ENCODE data around the gene C9orf85.
"Not testable (repeated sequence)": the region's sequence is repeated elsewhere in the genome, so short reads cannot be mapped to it uniquely, and the experiment has no call there.

C9orf85 gene

GRCh38 chr9:72006501-72006900, 95.1 kb downstream of the C9orf85 start:
- no peak for DNase-seq (ENCODE audit: low read depth in 3 of 3)

GRCh38 chr9:72007726-72008125, 96.3 kb downstream of the C9orf85 start:
- DNase-seq (ENCODE audit: low read depth in 3 of 3) = not testable (repeated sequence)

DNA sequence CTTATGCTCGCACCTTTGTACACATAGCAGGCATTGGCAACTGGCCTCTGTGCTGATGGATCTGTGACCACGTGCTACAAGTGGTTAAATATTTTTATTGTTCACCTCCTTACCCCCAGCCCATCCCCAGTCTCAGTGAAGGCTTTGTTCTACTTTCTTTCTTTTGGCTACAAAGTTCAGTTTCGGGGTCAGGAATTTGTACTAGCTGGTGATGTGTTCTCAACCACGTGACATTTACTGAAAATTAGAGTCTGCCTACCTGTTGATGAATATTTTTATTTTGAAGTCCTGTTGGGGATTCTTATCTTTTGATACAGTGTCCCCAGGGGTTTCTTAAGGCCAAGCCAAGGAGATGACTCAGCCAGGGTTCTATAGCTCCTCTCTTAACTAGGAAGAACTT, 101.2 kb downstream of the C9orf85 start:
- DNase-seq (ENCODE audit: low read depth in 3 of 3) = no peak

DNA sequence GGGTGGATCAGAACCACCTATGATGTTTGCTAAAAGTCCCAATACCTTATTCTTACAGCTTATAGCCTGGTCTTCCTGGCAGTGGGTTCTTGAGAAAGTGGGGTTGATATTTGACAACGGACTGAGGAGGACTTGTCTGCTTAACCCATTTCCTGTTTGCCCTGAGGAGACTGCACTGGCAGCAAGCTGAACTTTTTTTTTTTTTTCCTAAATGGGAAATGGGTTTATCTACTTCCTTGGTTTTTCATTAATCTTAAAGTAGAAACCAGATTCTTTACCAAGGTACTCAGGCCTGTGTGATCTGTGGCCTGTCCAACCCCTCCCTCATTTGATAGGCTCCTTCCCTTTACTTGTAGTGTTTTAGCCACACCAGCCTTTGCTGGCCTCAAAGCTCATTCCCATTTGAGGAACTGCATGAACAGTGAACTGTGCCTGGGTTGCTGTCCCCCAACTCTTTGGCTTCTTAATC, 101.9 kb downstream of the C9orf85 start:
- no peak for DNase-seq (ENCODE audit: low read depth in 3 of 3)

DNA sequence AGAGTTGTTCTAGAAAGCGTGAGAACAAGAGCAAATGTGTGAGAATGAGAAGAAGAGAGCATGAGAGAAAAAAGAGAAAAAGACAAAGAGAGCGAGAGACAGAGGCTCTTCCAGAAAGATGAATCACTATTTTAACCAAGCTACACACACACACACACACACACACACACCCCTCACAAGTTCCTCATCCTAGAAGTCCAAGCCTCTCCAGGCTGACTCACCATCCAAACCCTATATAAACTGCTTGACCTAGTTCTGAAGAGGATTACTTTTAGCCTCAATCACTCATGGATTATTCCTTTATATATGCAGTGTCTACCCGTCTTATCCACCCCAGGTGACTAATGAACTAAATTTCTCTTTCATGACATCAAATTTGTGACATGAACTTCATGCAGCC, 111.4 kb downstream of the C9orf85 start:
- DNase-seq (ENCODE audit: low read depth in 3 of 3) = no peak

Measured in stimulated activated CD4-positive, alpha-beta T cell treated with anti-CD3 and anti-CD28 coated beads, TNF-alpha, amount 100 ng/mL, for 4 hours (primary cell).